Tongue (tissue), 2 donors: ENCODE results near the gene RAB3C. TPM values are rescaled to one million over a fixed set of nuclear protein-coding genes. Genes with fewer than 3 reads are reported as not detected.
"Not testable (repeated sequence)": the region's sequence is repeated elsewhere in the genome, so short reads cannot be mapped to it uniquely, and the experiment has no call there.

Source experiments
- DNase-seq: peaks from one replicate; pipeline ENCODE4 v3.0.0-alpha.2; 2015
- total RNA-seq: library from RNA; depleted of rRNA; stranded (reverse); fragments of >200 nt; gene quantifications from one replicate; pipeline ENCODE4 v1.2.3, GENCODE V29; 2014

Gene RAB3C
- 0.21 TPM for total RNA-seq

DNA sequence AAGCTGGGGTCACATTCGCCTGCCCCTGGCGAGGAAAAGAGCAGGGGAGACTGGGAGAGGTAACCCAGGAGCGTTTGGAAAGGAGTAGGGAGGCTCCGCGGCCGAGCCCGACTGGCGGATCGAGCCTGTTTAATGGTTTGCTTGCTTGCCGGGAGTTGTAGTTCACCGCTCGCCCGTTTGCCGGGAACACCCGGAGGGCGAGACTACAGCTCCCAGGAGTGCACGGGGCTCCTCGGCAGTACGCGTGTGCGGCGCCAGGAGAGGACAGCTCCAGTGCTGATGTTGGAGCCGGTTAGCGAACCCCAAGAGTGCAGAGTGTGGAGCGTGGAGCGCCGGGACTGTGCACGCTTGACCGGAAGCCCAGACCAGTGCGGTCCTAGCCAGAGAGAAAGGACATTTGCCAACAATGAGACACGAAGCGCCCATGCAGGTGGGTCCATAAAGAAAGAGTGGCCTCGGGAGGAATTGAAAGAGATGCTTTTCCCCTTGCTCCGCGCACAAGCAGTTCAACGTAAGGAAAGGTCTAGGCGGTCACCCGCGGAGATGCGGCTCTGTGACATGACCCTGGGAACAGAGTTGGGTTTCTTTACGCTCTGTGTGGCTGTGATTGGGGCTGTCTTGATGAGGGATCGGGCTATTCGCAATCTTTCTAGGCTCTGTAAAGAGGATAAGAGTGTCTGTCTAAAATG, at the start of gene RAB3C:
RAB3C (plus strand) TSS at position 273 of the 689 bp plus-strand sequence; CDS start at position 407, 134 bp downstream.
- peak; percentile 97 for DNase-seq

DNA sequence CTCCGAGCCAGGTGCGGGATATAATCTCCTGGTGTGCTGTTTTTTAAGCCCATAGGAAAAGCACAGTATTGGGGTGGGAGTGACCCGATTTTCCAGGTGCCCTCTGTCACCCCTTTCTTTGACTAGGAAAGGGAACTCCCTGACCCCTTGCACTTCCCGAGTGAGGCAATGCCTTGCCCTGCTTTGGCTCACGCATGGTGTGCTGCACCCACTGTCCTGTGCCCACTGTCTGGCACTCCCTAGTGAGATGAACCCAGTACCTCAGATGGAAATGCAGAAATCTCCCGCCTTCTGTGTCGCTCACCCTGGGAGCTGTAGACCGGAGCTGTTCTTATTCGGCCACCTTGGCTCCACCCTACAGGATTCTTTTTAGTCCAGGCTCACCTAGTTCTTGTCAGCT, 40.9 kb upstream of the RAB3C start:
- not testable (repeated sequence) for DNase-seq

DNA sequence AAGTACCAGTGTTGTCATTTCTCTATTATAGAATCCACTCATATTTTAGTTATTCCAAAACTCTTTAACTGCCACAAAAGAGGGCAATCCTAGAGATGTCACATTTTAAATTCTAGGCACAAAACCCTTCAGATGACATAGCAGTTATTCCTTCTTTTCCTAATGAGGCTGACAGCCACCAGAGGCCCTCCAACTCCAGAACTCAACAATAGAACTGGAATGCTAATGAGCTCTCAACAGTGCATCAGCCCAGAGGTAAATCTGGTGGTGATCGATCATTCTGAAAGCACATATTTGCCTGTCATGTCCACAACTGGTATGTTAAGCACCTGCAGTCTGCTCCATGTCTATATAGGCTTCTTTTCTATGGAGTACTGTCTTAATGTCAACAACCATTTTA, 40.2 kb upstream of the RAB3C start:
- no peak for DNase-seq

DNA sequence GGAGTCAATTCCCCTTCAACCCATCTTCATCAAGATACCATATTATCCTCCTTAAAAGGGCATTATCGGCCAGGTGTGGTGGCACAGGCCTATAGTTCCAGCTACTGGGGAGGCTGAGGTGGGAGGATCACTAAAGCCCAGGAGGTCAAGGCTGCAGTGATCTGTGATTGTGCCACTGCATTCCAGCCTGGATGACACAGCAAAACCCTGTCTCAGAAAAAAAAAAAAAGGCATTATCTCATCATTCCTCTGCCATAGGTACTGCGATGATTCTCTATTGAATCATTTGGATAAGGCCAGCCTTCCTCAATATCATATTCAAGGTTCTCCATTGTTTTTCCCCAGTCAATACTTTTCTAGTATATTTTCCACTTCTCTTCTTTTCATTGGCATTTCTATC, 39.2 kb upstream of the RAB3C start:
- DNase-seq: no peak

DNA sequence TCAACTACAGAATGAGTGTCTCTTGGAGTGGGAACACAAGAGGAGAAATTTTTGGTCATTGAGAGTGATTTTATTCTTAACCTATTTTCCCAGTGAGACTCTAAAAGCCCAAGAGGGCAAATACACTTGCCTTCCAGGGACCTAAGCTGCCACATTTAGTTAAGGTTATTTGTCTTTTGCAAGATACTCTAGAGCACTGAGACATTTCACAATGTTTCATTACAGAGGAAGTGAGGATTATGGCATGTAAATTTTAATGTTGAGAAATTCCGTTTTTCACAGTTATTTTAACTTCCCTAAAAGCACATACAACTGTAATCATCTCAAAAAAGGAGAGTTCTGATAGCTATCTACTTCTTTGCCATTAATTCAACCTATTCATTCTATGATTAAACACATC, 38.7 kb upstream of the RAB3C start:
- DNase-seq: no peak

GRCh38 chr5:58544926-58545325, 37.9 kb upstream of the RAB3C start:
- DNase-seq: no peak

GRCh38 chr5:58545912-58546311, 37.0 kb upstream of the RAB3C start:
- no peak for DNase-seq

DNA sequence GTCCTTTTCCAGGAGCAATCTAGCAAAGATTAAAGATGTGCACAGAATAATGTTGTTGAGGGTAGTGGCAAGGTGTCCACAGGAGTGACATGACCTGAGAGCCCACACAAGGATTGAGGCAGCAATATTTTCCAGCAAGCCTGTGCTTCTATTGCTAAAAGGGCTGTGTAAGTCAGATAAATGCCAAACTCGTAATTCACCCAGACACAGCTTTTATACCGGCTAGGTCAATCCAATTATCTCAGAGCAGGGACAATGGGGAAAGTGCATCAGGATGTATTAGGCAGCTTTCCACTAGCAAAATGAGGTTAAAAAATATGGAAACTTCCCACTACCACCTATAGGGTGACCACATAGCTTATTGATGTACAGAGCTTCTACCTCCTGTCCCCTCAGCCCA, 34.8 kb upstream of the RAB3C start:
- no peak for DNase-seq

DNA sequence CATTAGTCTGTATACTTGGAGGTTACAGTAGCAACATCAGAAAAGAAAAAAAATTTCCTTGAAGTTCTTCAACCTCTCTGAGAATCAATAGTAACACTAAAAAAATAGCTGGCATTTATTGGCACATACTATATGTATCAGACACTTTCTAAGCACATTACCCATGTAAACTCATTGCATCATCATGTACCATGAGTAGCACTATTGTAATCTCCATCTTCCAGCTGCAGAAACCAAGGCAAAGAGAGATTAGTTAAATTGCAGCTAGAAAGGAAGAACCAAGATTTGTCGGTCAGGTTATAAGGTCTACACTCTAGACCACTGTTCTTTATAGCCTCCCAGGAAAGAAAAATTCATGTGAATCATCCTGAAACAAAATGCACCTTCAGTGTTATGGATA, 31.4 kb upstream of the RAB3C start:
- no peak for DNase-seq

- DNase-seq: not testable (repeated sequence)
These were observed 25.1 kb upstream of the RAB3C start for GRCh38 chr5:58557665-58558338.

- not testable (repeated sequence) for DNase-seq
These were observed 19.7 kb upstream of the RAB3C start for GRCh38 chr5:58563016-58563700.

- DNase-seq: not testable (repeated sequence)
These were observed 18.6 kb upstream of the RAB3C start for GRCh38 chr5:58564043-58564832.

GRCh38 chr5:58565033-58565432, 17.8 kb upstream of the RAB3C start:
- no peak for DNase-seq

DNA sequence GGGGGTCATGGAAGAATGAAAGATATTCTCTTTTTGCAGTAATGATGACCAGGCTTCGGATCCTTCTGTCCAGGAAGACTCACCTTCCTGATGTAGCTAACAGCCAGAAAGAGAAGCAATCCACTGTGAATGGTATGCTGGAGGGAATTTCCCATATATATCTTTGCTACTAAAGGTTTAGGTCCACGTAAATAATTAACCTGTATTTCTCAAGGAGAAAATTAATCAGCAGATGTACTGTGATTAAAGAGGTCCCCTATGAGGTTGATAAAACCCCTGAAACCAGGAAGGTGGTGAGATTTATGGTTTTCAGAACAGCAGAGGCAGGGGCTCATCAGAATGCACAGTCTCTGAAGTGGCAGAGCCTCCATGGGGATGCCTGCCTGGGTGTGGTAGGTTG, 11.4 kb upstream of the RAB3C start:
- DNase-seq: no peak

- DNase-seq: not testable (repeated sequence)
These were observed 9.9 kb upstream of the RAB3C start for GRCh38 chr5:58572973-58573372.

GRCh38 chr5:58579781-58580180, 3.1 kb upstream of the RAB3C start:
- DNase-seq: no peak

DNA sequence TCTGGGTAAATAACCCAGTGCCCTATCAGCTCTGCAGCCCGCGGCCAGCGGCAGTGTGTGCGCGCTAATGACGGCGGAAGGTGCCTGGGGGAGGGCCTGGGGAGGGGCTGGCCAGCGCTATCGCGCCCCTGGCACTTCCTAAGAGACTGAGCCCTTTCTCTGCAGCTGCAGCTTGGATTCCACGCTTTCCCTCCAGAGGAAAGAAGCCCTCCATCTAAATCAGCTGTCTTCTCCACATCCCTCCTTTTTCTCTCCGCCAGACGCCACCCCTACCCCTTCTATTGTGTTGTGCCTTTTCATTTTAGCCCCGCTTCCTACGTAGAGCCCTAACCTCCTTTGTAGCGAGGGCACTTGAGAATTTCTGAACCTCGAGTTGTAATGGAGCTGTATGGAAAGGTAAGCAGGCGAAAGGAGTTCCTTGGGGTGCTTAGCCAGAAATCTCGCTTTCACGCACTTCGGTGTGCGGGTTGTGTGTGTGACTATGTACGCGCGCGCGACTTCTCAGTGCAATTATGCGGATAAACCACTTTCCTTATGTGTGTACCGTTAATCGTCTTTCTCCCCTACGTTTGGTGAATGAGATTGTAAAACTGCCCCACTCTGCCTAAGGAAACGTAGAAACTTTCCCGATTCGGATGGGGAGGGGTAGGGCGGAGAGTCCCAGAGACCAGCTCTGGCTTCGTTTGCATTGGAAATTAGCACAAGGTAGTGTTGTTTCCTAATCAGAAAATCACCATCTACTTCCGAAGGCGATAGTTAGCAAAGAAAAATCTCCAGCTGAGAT, 664 bp upstream of the RAB3C start:
- peak; percentile 1 for DNase-seq

DNA sequence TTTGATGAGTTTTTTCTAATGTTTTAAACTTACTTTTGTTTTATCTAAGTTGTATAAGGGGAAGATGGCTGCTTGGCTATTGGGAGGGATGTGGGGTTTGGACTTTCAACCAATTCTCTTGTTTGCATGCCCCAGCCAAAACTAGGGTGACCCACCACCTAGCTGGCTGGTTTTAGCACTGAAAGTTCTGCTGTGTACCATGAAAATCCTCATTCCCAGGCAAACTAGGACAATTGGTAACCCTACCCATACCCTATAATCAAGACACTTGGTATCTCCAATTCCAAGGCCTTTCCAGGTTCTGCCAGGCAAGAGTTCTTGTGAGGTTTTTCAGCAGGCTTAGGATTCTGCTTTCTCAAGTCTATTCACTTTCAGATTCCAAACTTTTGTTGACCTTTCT, 13.1 kb downstream of the RAB3C start:
- no peak for DNase-seq

GRCh38 chr5:58598440-58598839, 15.6 kb downstream of the RAB3C start:
- DNase-seq: no peak

- DNase-seq: no peak
These were observed 16.3 kb downstream of the RAB3C start for GRCh38 chr5:58599217-58599616.

GRCh38 chr5:58600613-58601012, 17.7 kb downstream of the RAB3C start:
- DNase-seq: not testable (repeated sequence)

DNA sequence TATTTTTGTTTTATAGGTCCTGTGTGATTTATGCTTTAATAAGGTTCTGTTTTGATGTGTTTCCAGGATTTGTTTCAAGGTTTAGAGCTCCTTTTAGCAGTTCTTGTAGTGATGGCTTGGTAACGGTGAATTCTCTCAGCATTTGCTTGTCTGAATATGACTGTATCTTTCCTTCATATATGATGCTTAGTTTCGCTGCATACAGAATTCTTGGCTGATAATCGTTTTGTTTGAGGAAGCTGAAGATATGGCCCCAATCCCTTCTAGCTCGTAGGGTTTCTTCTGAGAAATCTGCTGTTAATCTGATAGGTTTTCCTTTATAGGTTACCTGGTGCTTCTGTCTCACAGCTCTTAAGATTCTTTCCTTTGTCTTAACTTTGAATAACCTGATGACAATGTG, 20.0 kb downstream of the RAB3C start:
- DNase-seq: not testable (repeated sequence)
